ENCODE data around the gene BMERB1.
"Not testable (repeated sequence)": the region's sequence is repeated elsewhere in the genome, so short reads cannot be mapped to it uniquely, and the experiment has no call there.

BMERB1 gene

GRCh38 chr16:15570666-15571065 lies 136.3 kb downstream of the BMERB1 start:
- not testable (repeated sequence) for DNase-seq

- no peak for DNase-seq
Measured at GRCh38 chr16:15571557-15571956, 137.2 kb downstream of the BMERB1 start.

- no peak for DNase-seq
Measured at GRCh38 chr16:15572329-15573001, 138.1 kb downstream of the BMERB1 start.

- DNase-seq, result no peak
Measured at GRCh38 chr16:15573274-15573895, 139.0 kb downstream of the BMERB1 start.

GRCh38 chr16:15573896-15574613 lies 139.7 kb downstream of the BMERB1 start:
- DNase-seq, result not testable (repeated sequence)

GRCh38 chr16:15574614-15574948 lies 140.2 kb downstream of the BMERB1 start:
- no peak for DNase-seq

- DNase-seq, result no peak
Measured at GRCh38 chr16:15575293-15576049, 141.1 kb downstream of the BMERB1 start.

GRCh38 chr16:15576960-15577958 lies 142.9 kb downstream of the BMERB1 start:
- DNase-seq, result no peak

GRCh38 chr16:15578824-15579223 lies 144.4 kb downstream of the BMERB1 start:
- no peak for DNase-seq

GRCh38 chr16:15581127-15581815 lies 146.9 kb downstream of the BMERB1 start:
- DNase-seq, result no peak

GRCh38 chr16:15583526-15583925 lies 149.1 kb downstream of the BMERB1 start:
- no peak for DNase-seq

- DNase-seq, result no peak
Measured at GRCh38 chr16:15585956-15586355, 151.6 kb downstream of the BMERB1 start.

GRCh38 chr16:15586716-15587115 lies 152.3 kb downstream of the BMERB1 start:
- no peak for DNase-seq

- no peak for DNase-seq
Measured at GRCh38 chr16:15587152-15587825, 152.9 kb downstream of the BMERB1 start.

GRCh38 chr16:15592324-15592723 lies 157.9 kb downstream of the BMERB1 start:
- DNase-seq, result no peak

- DNase-seq, result no peak
Measured at GRCh38 chr16:15593235-15593634, 158.8 kb downstream of the BMERB1 start.

- DNase-seq, result no peak
Measured at GRCh38 chr16:15594711-15595320, 160.4 kb downstream of the BMERB1 start.

GRCh38 chr16:15597135-15597534 lies 162.7 kb downstream of the BMERB1 start:
- DNase-seq, result no peak

- no peak for DNase-seq
Measured at GRCh38 chr16:15597822-15598647, 163.6 kb downstream of the BMERB1 start.
